Measurements from ENCODE around the gene YPEL5.
"Not testable (repeated sequence)": the region's sequence is repeated elsewhere in the genome, so short reads cannot be mapped to it uniquely, and the experiment has no call there.

Gene YPEL5

DNA sequence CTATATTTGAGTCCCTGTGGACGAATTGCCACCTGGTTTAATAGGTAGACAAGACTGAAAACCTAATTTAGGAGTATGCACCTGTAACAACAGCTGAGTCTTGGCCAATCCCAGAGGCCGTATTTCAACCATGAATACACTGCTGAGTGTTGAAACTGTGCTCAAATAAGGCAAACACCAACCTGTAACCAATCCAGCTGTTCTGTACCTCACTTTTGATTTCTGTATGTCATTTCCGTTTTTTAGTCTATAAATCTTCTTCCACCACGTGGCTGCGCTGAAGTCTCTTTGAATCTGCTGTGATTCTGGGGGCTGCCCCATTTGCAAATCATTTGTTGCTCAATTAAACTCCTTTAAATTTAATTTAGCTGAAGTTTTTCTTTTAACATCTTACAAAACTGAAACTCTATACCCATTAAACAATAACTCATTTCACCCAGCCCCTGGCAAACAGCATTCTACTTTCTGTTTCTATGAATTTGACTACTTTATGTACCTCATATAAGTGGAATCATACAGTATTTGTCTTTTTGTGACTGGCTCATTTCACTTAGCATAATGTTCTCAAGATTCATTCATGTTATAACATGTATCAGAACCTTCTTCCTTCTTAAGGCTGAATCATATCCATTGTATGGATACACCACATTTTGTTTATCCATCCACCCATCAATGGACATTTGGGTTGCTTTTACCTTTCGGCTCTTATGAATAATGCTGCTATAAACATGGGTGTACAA, 7.5 kb upstream of the YPEL5 start:
- TF ChIP-seq EZH2phosphoT487 (conservative IDR thresholded peaks at IDR 0.05; ENCODE audit: low read length): no peak
- TF ChIP-seq, protein P1, sequence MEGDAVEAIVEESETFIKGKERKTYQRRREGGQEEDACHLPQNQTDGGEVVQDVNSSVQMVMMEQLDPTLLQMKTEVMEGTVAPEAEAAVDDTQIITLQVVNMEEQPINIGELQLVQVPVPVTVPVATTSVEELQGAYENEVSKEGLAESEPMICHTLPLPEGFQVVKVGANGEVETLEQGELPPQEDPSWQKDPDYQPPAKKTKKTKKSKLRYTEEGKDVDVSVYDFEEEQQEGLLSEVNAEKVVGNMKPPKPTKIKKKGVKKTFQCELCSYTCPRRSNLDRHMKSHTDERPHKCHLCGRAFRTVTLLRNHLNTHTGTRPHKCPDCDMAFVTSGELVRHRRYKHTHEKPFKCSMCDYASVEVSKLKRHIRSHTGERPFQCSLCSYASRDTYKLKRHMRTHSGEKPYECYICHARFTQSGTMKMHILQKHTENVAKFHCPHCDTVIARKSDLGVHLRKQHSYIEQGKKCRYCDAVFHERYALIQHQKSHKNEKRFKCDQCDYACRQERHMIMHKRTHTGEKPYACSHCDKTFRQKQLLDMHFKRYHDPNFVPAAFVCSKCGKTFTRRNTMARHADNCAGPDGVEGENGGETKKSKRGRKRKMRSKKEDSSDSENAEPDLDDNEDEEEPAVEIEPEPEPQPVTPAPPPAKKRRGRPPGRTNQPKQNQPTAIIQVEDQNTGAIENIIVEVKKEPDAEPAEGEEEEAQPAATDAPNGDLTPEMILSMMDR (IDR thresholded peaks at IDR 0.05; ENCODE audit: insufficient read depth, low read length, poor library complexity, severe bottlenecking): no peak
- peak overlapping the region; percentile 19 for H3K4me2 ChIP-seq (ENCODE audit: low read depth, low read length, poor library complexity, severe bottlenecking)
- no peaks in the 10 kb centered on the region for H3K36me3 ChIP-seq (ENCODE audit: low read length)
- peak overlapping the region; percentile 37 for H2AFZ ChIP-seq (ENCODE audit: low read depth, low read length, severe bottlenecking)
- no peaks in the 10 kb centered on the region for H3K79me2 ChIP-seq (ENCODE audit: insufficient read depth, low read length)
- no peaks in the 10 kb centered on the region for H4K20me1 ChIP-seq (ENCODE audit: low read depth, low read length)
- H3K9me2 ChIP-seq (replicated peaks; ENCODE audit: insufficient read depth, low read length): no peaks in the 10 kb centered on the region
- no peak overlapping the region for H3K27ac ChIP-seq (ENCODE audit: low read depth, low read length)
- H3K9me3 ChIP-seq (ENCODE audit: insufficient read depth, low read length): no peaks in the 10 kb centered on the region
- H3K27me3 ChIP-seq (ENCODE audit: low read length): no peaks in the 10 kb centered on the region
- H3K4me3 ChIP-seq (ENCODE audit: insufficient read depth, low read length, poor library complexity, severe bottlenecking): no peak overlapping the region
- H3K9ac ChIP-seq (ENCODE audit: low read length): no peak overlapping the region
- H3F3A ChIP-seq (ENCODE audit: insufficient read depth): no peaks in the 10 kb centered on the region

DNA sequence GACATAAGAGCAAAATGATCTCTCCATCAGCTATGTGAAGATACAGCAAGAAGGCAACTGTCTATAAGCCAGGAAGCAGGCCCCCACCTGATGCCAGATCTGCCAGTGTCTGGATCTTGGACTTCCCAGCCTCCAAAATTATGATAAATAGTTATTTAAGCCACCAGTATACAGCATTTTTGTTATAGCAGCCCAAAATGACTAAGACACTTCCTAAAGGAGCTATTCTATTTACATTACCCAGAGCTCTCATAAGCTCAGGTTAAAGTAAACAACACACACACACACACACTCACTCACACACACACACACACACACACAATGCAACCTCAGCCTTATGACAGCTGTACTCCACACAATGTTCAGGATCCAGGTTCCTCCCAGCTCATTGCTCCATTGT, 5.7 kb upstream of the YPEL5 start:
- Histone ChIP-seq H3K4me3 (ENCODE audit: insufficient read depth, low read length, poor library complexity, severe bottlenecking) (no peak overlapping the region), H3K9me2 (replicated peaks; ENCODE audit: insufficient read depth, low read length) (no peaks in the 10 kb centered on the region), H3K9ac (ENCODE audit: low read length) (no peak overlapping the region), H3K4me2 (ENCODE audit: low read depth, low read length, poor library complexity, severe bottlenecking) (no peak overlapping the region), H2AFZ (ENCODE audit: low read depth, low read length, severe bottlenecking) (no peak overlapping the region), H3K79me2 (ENCODE audit: insufficient read depth, low read length) (no peaks in the 10 kb centered on the region), H3F3A (ENCODE audit: insufficient read depth) (no peaks in the 10 kb centered on the region), H3K27ac (ENCODE audit: low read depth, low read length) (no peak overlapping the region), H3K9me3 (ENCODE audit: insufficient read depth, low read length) (no peaks in the 10 kb centered on the region), H4K20me1 (ENCODE audit: low read depth, low read length) (no peaks in the 10 kb centered on the region), H3K27me3 (ENCODE audit: low read length) (no peaks in the 10 kb centered on the region), H3K36me3 (ENCODE audit: low read length) (no peaks in the 10 kb centered on the region)
- TF ChIP-seq EZH2phosphoT487 (conservative IDR thresholded peaks at IDR 0.05; ENCODE audit: low read length): no peak
- TF ChIP-seq, protein P1 (IDR thresholded peaks at IDR 0.05; ENCODE audit: insufficient read depth, low read length, poor library complexity, severe bottlenecking): no peak

DNA sequence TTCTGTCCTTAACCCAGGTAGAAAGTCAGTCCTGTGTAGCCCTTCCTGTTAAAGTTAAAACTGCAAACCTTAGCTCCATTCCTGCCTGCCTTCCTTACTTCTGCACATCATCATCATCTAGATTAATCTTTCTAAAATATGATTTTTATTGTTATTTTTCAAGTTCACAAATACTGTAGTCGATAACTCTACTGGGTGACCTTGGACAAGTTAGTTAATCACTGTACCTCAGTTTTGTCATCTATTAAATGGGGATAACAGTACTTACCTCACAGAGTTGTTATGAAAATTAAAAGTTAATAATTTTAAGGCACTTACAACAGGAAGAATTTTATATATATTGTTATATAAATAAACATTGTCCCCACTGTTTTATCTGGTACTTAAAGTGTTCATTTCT, 2.5 kb upstream of the YPEL5 start:
- H4K20me1 ChIP-seq (ENCODE audit: low read depth, low read length): no peaks in the 10 kb centered on the region
- no peaks in the 10 kb centered on the region for H3K9me3 ChIP-seq (ENCODE audit: insufficient read depth, low read length)
- no peaks in the 10 kb centered on the region for H3K27me3 ChIP-seq (ENCODE audit: low read length)
- H3K4me3 ChIP-seq (ENCODE audit: insufficient read depth, low read length, poor library complexity, severe bottlenecking): no peak overlapping the region
- no peak overlapping the region for H3K4me2 ChIP-seq (ENCODE audit: low read depth, low read length, poor library complexity, severe bottlenecking)
- no peaks in the 10 kb centered on the region for H3K79me2 ChIP-seq (ENCODE audit: insufficient read depth, low read length)
- no peak overlapping the region for H3K9ac ChIP-seq (ENCODE audit: low read length)
- no peak overlapping the region for H3K27ac ChIP-seq (ENCODE audit: low read depth, low read length)
- no peak overlapping the region for H2AFZ ChIP-seq (ENCODE audit: low read depth, low read length, severe bottlenecking)
- H3K9me2 ChIP-seq (replicated peaks; ENCODE audit: insufficient read depth, low read length): no peaks in the 10 kb centered on the region
- no peak for TF ChIP-seq EZH2phosphoT487 (conservative IDR thresholded peaks at IDR 0.05; ENCODE audit: low read length)
- TF ChIP-seq, protein P1 (IDR thresholded peaks at IDR 0.05; ENCODE audit: insufficient read depth, low read length, poor library complexity, severe bottlenecking): no peak
- peaks cover 13% of the 10 kb centered on the region for H3F3A ChIP-seq (ENCODE audit: insufficient read depth)
- 0 out of 2 replicates have a peak, but pooled peaks cover 2% of the 10 kb centered on the region for H3K36me3 ChIP-seq (ENCODE audit: low read length)

DNA sequence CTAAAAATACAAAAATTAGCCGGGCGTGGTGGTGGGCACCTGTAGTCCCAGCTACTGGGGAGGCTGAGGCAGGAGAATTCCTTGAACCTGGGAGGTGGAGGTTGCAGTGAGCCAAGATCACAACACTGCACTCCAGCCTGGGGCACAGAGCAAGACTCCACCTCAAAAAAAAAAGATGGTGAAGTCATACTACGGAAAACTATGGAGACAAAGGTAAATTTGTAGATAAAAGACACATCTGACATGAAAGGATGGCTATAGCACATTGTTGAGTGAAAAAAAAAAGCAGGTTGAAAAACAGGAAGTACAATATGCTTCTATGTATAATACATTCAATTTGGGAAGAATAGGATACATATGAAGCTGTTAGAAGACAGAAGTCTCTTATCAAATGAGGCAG, 1.9 kb upstream of the YPEL5 start:
- H3K79me2 ChIP-seq (ENCODE audit: insufficient read depth, low read length); H3K36me3 ChIP-seq (ENCODE audit: low read length); H3K4me3 ChIP-seq (ENCODE audit: insufficient read depth, low read length, poor library complexity, severe bottlenecking); H3K27ac ChIP-seq (ENCODE audit: low read depth, low read length); H4K20me1 ChIP-seq (ENCODE audit: low read depth, low read length); H2AFZ ChIP-seq (ENCODE audit: low read depth, low read length, severe bottlenecking); H3K4me2 ChIP-seq (ENCODE audit: low read depth, low read length, poor library complexity, severe bottlenecking); H3K27me3 ChIP-seq (ENCODE audit: low read length); H3K9me2 ChIP-seq (replicated peaks; ENCODE audit: insufficient read depth, low read length); H3K9ac ChIP-seq (ENCODE audit: low read length); H3K9me3 ChIP-seq (ENCODE audit: insufficient read depth, low read length): not testable (repeated sequence)
- H3F3A ChIP-seq (ENCODE audit: insufficient read depth): peaks cover 13% of the 10 kb centered on the region

Measured in SU-DHL-6 (cell line).